Measurements from ENCODE around the gene MLXIP.
"Not testable (repeated sequence)": the region's sequence is repeated elsewhere in the genome, so short reads cannot be mapped to it uniquely, and the experiment has no call there.

DNA sequence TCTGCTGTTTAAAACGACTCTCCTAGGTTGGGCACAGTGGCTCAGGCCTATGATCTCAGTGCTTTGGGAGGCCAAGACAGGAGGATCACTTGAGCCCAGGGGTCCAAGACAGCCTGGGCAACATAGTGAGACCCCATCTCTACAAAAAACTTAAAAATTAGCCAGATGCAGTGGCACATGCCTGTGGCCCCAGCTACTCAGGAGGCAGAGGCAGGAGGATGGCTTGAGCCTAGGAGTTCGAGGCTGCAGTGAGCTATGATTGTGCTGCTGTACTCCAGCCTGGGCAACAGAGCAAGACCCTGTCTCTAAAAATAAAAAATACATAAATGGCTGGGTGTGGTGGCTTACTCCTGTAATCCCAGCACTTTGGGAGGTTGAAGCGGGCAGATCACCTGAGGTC lies 37.1 kb upstream of the MLXIP start:
- not testable (repeated sequence) for TF ChIP-seq CTCF (conservative IDR thresholded peaks at IDR 0.05; ENCODE audit: low read depth, low read length); RCOR1 (IDR thresholded peaks at IDR 0.05; ENCODE audit: insufficient replicate concordance, low read length); POLR2A (IDR thresholded peaks at IDR 0.05; ENCODE audit: low read depth, low read length); RFX5 (IDR thresholded peaks at IDR 0.05; ENCODE audit: low read depth, low read length)

Data from IMR-90 (cell line).